Measurements from ENCODE around the gene MRPL4. TPM values are rescaled to one million over a fixed set of nuclear protein-coding genes. Genes with fewer than 3 reads are reported as not detected.
A peak's percentile ranks its signal among the peaks of the same experiment; 100 is the strongest.

Gene MRPL4
- total and polyA plus RNA-seq, 2 of the 13 experiments (the other 11 are each of a cell fraction or from before 2014, with no cell fraction given) = 40.6 to 42.5 TPM

DNA sequence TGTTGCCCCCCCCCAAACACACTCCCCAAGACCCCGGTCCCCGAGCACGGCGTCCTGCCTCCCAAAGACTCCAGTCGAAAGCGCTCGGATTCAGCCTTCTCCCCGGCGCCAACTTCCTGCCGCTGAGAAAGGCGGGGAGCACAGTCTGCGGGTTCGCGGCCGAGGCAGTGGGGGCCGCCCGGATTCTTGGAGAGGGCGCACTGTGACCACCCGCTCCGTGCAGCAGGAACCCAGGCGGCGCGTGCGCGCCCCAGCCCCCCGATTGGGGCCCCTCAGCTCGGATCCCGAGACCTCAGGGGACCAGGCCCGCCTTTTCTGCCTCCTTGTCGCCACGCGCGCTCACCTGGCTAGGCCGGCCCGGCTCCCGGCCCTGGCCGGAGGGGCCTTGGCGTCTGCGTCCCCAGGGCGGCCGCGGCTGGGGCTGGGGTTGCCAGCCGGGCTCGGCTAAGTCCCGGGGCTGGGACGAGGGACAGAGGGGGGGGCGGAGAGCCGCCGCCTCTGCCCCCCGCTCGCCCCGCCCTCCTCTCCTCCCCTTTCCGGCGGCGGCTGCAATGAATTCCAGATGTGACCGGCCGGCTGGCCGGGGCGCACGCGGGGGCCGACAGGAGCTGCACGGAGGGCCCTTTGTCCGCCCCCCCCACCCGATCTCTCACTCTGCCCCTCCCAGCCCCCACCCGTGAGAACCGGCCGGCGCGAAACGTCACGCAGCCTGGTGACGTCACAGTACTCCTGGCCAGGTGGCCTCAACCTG lies 21.0 kb upstream of the MRPL4 start, which contains the start of gene S1PR2 (continued):
- TF ChIP-seq, protein P1, sequence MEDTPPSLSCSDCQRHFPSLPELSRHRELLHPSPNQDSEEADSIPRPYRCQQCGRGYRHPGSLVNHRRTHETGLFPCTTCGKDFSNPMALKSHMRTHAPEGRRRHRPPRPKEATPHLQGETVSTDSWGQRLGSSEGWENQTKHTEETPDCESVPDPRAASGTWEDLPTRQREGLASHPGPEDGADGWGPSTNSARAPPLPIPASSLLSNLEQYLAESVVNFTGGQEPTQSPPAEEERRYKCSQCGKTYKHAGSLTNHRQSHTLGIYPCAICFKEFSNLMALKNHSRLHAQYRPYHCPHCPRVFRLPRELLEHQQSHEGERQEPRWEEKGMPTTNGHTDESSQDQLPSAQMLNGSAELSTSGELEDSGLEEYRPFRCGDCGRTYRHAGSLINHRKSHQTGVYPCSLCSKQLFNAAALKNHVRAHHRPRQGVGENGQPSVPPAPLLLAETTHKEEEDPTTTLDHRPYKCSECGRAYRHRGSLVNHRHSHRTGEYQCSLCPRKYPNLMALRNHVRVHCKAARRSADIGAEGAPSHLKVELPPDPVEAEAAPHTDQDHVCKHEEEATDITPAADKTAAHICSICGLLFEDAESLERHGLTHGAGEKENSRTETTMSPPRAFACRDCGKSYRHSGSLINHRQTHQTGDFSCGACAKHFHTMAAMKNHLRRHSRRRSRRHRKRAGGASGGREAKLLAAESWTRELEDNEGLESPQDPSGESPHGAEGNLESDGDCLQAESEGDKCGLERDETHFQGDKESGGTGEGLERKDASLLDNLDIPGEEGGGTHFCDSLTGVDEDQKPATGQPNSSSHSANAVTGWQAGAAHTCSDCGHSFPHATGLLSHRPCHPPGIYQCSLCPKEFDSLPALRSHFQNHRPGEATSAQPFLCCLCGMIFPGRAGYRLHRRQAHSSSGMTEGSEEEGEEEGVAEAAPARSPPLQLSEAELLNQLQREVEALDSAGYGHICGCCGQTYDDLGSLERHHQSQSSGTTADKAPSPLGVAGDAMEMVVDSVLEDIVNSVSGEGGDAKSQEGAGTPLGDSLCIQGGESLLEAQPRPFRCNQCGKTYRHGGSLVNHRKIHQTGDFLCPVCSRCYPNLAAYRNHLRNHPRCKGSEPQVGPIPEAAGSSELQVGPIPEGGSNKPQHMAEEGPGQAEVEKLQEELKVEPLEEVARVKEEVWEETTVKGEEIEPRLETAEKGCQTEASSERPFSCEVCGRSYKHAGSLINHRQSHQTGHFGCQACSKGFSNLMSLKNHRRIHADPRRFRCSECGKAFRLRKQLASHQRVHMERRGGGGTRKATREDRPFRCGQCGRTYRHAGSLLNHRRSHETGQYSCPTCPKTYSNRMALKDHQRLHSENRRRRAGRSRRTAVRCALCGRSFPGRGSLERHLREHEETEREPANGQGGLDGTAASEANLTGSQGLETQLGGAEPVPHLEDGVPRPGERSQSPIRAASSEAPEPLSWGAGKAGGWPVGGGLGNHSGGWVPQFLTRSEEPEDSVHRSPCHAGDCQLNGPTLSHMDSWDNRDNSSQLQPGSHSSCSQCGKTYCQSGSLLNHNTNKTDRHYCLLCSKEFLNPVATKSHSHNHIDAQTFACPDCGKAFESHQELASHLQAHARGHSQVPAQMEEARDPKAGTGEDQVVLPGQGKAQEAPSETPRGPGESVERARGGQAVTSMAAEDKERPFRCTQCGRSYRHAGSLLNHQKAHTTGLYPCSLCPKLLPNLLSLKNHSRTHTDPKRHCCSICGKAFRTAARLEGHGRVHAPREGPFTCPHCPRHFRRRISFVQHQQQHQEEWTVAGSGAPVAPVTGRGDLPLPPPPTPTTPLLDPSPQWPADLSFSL (CRISPR knock-in tag; IDR thresholded peaks at IDR 0.05) = no peak
- no peak for TF ChIP-seq CHD2 (IDR thresholded peaks at IDR 0.05; ENCODE audit: low read depth, low read length)
- TF ChIP-seq SMARCC2 (IDR thresholded peaks at IDR 0.05) = no peak
- TF ChIP-seq ZNF605 (CRISPR knock-in tag; IDR thresholded peaks at IDR 0.05) = no peak
- TF ChIP-seq ZNF709 (CRISPR knock-in tag; IDR thresholded peaks at IDR 0.05) = no peak
- no peak for TF ChIP-seq TCF7L2 (IDR thresholded peaks at IDR 0.05; ENCODE audit: low read depth, low read length)
- TF ChIP-seq PAF1 (CRISPR knock-in tag; IDR thresholded peaks at IDR 0.05) = no peak
- TF ChIP-seq TP53 (CRISPR knock-in tag; conservative IDR thresholded peaks at IDR 0.05) = no peak
- TF ChIP-seq TSC22D2 (CRISPR knock-in tag; IDR thresholded peaks at IDR 0.05; ENCODE audit: borderline replicate concordance) = no peak
- TF ChIP-seq HES4 (CRISPR knock-in tag; IDR thresholded peaks at IDR 0.05; ENCODE audit: borderline replicate concordance) = peak; percentile 69
- TF ChIP-seq, protein P2, sequence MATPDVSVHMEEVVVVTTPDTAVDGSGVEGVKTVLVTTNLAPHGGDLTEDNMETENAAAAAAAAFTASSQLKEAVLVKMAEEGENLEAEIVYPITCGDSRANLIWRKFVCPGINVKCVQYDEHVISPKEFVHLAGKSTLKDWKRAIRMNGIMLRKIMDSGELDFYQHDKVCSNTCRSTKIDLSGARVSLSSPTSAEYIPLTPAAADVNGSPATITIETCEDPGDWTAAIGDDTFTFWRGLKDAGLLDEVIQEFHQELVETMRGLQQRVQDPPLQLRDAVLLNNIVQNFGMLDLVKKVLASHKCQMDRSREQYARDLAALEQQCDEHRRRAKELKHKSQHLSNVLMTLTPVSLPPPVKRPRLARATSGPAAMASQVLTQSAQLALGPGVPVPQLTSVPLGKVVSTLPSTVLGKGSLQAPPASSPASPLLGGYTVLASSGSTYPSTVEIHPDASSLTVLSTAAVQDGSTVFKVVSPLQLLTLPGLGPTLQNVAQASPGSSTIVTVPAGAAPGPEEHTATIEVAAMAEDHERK (CRISPR knock-in tag; IDR thresholded peaks at IDR 0.05; ENCODE audit: low read depth) = no peak
- TF ChIP-seq, protein P3, sequence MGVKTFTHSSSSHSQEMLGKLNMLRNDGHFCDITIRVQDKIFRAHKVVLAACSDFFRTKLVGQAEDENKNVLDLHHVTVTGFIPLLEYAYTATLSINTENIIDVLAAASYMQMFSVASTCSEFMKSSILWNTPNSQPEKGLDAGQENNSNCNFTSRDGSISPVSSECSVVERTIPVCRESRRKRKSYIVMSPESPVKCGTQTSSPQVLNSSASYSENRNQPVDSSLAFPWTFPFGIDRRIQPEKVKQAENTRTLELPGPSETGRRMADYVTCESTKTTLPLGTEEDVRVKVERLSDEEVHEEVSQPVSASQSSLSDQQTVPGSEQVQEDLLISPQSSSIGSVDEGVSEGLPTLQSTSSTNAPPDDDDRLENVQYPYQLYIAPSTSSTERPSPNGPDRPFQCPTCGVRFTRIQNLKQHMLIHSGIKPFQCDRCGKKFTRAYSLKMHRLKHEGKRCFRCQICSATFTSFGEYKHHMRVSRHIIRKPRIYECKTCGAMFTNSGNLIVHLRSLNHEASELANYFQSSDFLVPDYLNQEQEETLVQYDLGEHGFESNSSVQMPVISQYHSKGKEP (CRISPR knock-in tag; IDR thresholded peaks at IDR 0.05) = no peak
- no peak for TF ChIP-seq HIVEP1 (CRISPR knock-in tag; IDR thresholded peaks at IDR 0.05)
- TF ChIP-seq, protein P4, sequence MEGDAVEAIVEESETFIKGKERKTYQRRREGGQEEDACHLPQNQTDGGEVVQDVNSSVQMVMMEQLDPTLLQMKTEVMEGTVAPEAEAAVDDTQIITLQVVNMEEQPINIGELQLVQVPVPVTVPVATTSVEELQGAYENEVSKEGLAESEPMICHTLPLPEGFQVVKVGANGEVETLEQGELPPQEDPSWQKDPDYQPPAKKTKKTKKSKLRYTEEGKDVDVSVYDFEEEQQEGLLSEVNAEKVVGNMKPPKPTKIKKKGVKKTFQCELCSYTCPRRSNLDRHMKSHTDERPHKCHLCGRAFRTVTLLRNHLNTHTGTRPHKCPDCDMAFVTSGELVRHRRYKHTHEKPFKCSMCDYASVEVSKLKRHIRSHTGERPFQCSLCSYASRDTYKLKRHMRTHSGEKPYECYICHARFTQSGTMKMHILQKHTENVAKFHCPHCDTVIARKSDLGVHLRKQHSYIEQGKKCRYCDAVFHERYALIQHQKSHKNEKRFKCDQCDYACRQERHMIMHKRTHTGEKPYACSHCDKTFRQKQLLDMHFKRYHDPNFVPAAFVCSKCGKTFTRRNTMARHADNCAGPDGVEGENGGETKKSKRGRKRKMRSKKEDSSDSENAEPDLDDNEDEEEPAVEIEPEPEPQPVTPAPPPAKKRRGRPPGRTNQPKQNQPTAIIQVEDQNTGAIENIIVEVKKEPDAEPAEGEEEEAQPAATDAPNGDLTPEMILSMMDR (CRISPR knock-in tag; IDR thresholded peaks at IDR 0.05) = no peak
- no peak for TF ChIP-seq EP300 (IDR thresholded peaks at IDR 0.05; ENCODE audit: low read depth in 2 of 2, low read length in 2 of 2)
- TF ChIP-seq EP300 (CRISPR knock-in tag; IDR thresholded peaks at IDR 0.05; ENCODE audit: borderline replicate concordance) = no peak
- no peak for TF ChIP-seq MTA3 (CRISPR knock-in tag; IDR thresholded peaks at IDR 0.05)
- TF ChIP-seq MEIS1 (CRISPR knock-in tag; IDR thresholded peaks at IDR 0.05; ENCODE audit: borderline replicate concordance) = no peak
- no peak for TF ChIP-seq ZKSCAN8 (CRISPR knock-in tag; IDR thresholded peaks at IDR 0.05; ENCODE audit: borderline replicate concordance)

Measured in HepG2 (cell line).